ENCODE data around the gene PTPRN2. TPM values are rescaled to one million over a fixed set of nuclear protein-coding genes. Genes with fewer than 3 reads are reported as not detected.

The PTPRN2 gene
- total RNA-seq, 1 donor: 0.09 TPM

GRCh38 chr7:158237672-158238335 lies 349.8 kb downstream of the PTPRN2 start:
- no peak for TF ChIP-seq CTCF (IDR thresholded peaks at IDR 0.05; ENCODE audit: insufficient read depth, low read length)
- DNase-seq (ENCODE audit: low read depth): no peak
- H3K4me3 ChIP-seq (ENCODE audit: low read depth, low read length): no peak overlapping the region

- no peak for DNase-seq (ENCODE audit: low read depth)
- no peak overlapping the region for H3K4me3 ChIP-seq (ENCODE audit: low read depth, low read length)
- TF ChIP-seq CTCF (IDR thresholded peaks at IDR 0.05; ENCODE audit: insufficient read depth, low read length): no peak
These were observed 351.2 kb downstream of the PTPRN2 start for GRCh38 chr7:158236400-158236799.

DNA sequence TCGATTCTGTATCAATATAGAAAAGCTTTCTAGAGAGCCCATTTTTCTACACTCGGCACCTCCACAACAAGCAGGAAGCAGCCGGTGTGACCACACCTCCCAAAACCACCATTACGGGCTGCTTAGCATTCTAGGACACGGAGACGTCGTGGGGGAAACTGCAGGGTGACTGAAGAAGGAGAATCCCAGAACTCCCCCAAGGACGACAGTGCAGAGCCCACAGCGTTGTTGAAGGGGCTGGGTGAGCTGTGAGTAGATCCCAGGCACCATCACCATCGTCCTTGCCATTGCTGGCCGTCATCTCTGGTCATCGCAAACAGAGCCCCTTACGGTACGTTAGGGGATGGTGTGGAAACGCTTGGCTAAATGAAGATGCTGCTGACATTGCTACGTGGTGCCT lies 351.8 kb downstream of the PTPRN2 start:
- no peak for TF ChIP-seq CTCF (IDR thresholded peaks at IDR 0.05; ENCODE audit: insufficient read depth, low read length)
- H3K4me3 ChIP-seq (ENCODE audit: low read depth, low read length): no peak overlapping the region
- no peak for DNase-seq (ENCODE audit: low read depth)

DNA sequence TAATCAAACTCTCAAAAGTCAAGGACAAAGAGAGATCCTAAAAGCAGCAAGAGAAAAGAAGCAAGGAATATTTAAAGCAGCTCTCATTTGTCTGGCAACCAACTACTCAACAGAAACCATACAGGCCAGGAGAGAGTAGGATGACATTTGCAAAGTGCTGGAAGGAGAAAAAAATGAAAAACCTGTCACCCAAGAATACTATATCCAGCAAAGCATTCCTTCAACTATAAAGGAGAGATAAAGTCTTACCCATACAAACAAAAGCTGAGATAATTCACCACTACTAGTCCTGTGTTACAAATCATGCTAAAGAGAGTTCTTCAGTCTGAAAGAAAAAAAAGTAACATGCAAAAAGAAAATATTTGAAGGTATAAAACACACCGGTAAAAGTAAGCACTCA lies 357.7 kb downstream of the PTPRN2 start:
- no peak for TF ChIP-seq CTCF (IDR thresholded peaks at IDR 0.05; ENCODE audit: insufficient read depth, low read length)
- DNase-seq (ENCODE audit: low read depth): no peak
- H3K4me3 ChIP-seq (ENCODE audit: low read depth, low read length): no peak overlapping the region

GRCh38 chr7:158228986-158229385 lies 358.6 kb downstream of the PTPRN2 start:
- no peak overlapping the region for H3K4me3 ChIP-seq (ENCODE audit: low read depth, low read length)
- TF ChIP-seq CTCF (IDR thresholded peaks at IDR 0.05; ENCODE audit: insufficient read depth, low read length): no peak
- no peak for DNase-seq (ENCODE audit: low read depth)

DNA sequence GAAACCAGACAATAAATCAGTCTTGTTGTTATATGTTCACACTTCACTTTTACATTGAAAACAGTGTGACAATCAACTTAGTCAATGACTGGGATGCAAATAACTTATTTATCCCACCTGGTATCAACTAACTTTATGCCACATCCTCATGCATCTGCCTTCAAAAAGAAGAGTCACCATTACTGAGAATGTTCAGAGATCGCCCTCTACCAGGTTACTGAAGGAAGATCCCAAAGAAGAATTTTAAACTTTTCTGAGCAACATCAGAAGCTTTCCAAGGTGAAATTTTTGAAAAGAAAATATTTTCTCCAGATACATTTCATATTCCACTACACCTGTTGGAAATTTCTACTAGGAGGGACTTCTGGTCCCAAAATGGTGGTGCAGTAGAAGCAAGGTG lies 359.5 kb downstream of the PTPRN2 start:
- TF ChIP-seq CTCF (IDR thresholded peaks at IDR 0.05; ENCODE audit: insufficient read depth, low read length): no peak
- no peak for DNase-seq (ENCODE audit: low read depth)

More for the DNA sequence above, 359.5 kb downstream of the PTPRN2 start:
- no peak overlapping the region for H3K4me3 ChIP-seq (ENCODE audit: low read depth, low read length)

Data from fibroblast of the aortic adventitia (primary cell).